ENCODE results near the gene ANGPTL8.

Gene ANGPTL8

GRCh38 chr19:11238041-11238440 lies 1.4 kb upstream of the ANGPTL8 start:
- DNase-seq = no peak

DNA sequence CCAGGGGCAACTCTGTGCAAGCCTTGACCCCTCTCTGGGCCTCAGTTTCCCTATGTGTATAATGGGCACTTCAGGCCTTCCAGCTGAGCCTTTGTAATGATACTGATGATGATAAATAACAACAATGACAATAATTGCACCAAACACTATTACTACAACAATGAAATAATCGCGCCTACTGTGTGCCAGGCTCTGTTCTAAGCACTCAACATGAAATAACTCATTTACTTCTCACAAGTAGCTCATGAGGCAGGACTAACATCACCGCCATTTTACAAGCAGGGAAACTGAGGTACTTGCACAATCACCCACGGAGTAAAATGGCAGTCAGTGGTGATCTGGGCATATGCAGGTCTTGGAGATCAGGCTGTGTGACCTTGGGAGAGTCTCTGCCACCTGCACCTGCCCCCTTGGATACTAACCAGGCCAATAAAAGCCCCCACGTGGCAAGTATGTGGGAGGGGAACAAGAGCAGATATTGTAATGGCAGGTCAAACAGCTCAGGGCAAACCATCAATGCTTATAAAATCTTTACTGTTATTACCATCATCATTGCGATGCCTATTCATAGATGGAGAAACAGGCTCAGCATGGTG lies 540 bp upstream of the ANGPTL8 start:
- no peak for DNase-seq

GRCh38 chr19:11240008-11240444 lies 607 bp downstream of the ANGPTL8 start:
- no peak for DNase-seq

GRCh38 chr19:11242025-11242424 lies 2.6 kb downstream of the ANGPTL8 start:
- DNase-seq = no peak

DNA sequence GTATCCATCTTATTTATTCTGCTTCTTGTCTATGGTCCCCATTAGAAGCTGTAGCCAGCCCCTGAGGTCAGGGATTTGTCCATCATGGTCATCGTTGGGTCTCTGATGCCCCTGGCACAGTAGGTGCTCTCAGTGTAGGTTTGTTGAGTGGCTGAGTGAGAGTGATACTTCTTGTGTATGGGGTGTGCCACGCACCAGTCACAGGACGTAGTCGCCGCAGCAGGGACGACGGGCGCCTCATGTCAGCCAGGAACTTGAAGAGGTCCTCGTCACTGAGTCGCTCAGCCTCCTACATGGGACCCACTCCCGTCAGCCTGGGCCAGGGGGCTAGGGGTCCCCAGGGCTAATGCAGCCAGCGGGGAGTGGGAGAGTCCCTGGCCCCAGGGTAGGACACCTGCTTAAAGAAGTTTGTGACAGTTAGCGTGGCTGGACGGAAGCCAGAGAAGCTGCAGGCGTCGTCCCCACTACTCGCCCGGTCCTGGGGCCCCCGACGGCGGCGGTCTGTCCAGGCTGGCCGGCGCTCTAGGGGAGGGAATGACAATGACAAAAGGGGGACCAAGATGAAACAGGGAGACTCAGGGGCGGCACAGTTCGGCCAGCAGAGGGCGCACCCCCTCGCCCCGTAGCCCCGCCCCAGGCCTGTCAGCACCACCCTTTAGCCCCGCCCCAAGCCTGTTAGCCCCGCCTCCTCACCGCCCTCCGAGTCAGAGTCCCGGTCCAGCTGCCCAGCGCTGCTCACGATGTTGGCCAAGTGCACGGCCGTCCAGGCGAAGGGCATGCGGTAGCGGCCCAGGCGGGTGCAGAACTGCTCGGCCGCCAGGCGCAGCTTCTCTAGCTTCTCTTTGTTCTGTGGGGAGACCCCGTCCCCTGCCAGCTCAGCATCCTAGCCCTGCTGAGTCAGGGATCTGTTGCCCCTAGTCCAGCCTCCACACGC lies 3.7 kb downstream of the ANGPTL8 start:
- DNase-seq = peak; percentile 55 to 93

DNA sequence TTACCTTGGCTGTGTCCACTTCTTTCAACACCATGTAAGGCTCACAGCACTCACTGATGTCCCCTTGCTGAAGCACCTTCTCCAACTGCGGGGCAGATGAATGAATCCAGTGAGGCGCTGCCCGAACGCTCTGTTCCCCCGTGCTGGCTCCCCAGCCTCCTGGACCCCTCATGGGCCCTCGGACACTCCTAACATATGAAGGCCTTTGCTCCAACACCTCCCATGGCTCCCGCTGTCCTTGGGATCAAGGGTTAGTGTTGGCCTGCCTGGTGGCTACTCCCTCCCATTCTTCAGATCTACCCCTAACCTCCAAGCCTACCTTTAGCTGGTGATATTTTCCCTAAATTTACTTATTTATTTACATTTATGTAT lies 4.4 kb downstream of the ANGPTL8 start:
- no peak for DNase-seq

- no peak for DNase-seq
Observed at GRCh38 chr19:11244846-11245589, 5.6 kb downstream of the ANGPTL8 start.

- DNase-seq = no peak
Observed at GRCh38 chr19:11246941-11247340, 7.5 kb downstream of the ANGPTL8 start.

- DNase-seq = no peak
Observed at GRCh38 chr19:11247391-11247790, 8.0 kb downstream of the ANGPTL8 start.

GRCh38 chr19:11247934-11248333 lies 8.5 kb downstream of the ANGPTL8 start:
- no peak for DNase-seq

DNA sequence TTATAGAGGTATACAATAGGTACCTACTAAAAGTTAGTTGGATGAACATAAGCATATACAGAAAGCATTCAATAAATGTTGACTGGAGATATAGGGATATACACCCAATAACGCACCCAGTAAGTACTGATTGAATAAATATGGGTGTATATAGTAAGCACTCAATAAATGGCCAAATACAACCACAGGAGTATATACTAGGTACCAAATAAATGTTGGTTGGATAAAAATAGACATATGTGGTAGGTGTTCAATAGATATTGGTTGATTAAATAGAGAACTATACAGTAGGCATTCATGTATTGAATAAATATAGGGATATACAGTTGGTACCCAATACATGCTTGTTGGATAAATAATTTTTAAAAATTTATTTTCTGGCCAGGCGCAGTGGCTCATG lies 9.4 kb downstream of the ANGPTL8 start:
- DNase-seq = no peak

GRCh38 chr19:11251217-11251616 lies 11.8 kb downstream of the ANGPTL8 start:
- no peak for DNase-seq

- no peak for DNase-seq
Observed at GRCh38 chr19:11251650-11252314, 12.4 kb downstream of the ANGPTL8 start.

DNA sequence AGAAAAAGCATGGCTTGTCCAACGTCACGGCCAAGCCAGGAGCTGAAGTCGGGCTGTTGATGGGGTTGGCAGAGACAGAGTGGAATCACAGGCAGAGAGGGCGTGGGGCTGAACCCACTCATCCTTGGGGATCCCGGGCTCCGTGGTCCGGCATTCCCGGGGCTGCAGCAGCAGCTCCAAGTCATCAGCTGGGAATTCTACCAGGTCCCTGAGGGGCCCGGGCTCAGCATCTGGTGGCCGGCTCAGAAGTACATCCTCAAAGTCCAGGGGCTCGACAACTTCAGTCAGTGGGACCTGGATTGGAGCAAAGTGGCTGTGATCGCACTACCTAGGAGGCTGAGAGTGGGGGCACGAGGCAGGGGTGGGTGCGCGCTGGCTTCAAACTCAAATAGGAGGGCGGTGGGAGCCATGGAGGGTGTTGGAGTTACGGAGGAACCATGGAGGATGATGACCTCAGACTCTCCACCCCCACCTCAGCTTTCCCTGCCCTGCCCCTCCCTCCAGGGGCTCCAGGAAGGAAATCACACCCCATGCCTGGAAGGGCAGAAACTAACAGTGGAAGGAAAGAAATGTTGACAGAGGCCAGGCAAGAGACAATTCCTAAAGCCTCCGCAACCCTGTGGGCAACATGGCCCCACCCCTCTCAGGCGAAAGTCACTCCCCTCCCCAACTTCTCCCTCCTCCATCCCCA lies 13.4 kb downstream of the ANGPTL8 start:
- no peak for DNase-seq

DNA sequence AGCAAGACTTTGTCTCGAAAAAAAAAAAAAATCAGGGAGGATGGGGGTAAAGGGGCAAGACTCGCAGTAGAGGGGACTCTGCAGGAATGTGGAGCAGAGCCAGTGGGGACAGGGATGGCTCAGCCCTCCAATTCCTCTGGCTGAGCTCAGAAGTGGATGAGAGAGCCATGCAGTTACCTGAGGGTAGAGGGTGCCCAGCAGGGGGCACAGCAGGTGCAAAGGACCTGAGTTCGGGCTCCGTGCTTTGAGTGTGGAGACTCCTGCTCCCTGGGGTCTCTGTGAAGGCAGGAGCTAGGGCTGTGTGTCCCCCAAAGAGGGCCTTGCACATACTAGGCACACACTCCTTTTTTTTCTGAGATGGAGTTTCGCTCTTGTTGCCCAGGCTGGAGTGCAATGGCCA lies 15.2 kb downstream of the ANGPTL8 start:
- DNase-seq = no peak

DNA sequence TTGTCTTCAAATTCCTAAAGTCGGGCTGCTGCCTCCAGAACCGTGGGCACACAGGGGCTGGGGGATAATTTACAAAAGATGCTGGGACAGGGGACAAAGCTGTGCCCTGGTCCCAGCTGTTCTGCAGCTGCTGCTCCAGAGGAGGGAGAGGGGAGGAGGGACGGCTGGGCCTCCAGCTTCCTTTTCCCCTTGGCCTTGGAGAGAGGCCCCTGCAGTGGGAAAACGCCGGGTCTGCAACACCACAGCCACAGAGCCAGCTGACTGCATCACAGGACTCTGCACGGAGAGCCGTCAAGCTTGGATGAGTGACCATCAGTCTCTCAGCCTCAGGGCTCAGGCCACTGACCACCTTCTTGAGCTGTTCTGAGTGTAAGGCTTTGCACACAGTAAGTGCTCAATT lies 16.8 kb downstream of the ANGPTL8 start:
- no peak for DNase-seq

DNA sequence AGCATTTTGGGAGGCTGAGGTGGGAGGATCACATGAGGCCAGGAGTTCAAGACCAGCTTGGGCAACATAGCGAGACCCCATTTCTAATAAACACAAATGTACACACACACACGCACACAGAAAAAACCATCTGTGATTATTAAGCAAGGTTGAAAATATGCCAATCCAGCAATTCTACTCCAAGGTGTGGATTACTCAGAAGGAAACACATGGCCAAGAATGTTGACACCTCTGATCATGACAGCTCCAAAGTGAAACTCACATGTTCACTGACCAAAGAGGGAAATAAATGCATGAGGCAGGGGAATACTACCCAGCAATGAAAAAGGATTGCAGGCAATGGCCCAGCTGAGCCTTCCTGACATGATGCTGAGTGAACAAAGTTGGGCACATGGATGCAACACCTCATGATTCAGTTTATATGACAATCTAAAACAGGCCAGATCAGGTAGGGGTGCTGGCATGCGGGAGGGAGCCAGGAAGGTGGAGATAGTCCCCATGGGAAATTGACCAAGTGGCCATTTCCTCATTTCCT lies 18.5 kb downstream of the ANGPTL8 start:
- no peak for DNase-seq

GRCh38 chr19:11260996-11261395 lies 21.6 kb downstream of the ANGPTL8 start:
- no peak for DNase-seq

GRCh38 chr19:11261431-11261970 lies 22.1 kb downstream of the ANGPTL8 start:
- DNase-seq = no peak

DNA sequence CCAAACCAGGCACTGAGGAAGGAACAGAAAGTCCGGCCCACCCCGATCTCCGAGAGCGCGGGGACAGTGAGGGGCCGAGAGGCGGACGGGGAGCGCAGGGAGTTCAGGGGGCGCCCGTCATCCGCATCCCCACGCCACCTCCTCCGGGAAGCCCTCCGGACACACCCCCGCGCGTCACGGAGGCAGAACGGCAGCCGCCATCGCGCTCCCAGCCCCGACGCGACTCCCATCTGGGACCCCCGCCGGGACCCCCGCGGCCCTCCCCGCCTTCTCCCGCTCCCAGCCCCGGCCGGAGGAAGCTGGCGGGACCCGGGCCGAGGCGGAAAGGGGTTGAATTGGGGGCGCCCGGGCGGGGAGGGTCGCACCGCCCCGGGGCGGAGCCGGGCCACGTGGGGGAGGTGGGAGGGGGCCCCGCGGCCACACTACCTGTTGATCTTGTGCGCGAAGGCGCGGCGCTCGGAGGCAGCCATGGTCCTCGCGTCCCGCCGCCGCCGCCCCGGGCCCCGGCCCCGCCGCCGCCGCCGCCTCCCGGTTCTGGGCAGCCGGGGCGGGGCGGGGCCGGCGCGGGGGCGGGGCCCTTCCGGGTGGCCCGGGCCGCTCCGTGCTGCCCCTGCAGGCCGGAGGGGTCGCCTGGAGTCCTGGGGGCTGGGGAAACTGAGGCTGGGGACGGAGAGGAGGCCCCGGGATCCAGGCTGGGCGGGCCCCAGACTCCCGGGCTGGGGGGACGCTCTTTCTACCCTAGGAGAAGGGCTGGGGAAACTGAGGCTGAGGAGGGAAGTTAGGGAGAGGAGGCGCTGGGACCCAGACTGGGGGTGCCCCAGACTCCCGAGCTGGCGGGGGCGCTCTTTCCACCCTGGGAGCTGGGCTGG lies 22.8 kb downstream of the ANGPTL8 start, which contains the start of gene DOCK6:
Gene DOCK6 (minus strand): TSS at position 554 of the 869 bp plus-strand sequence. CDS start 84 bp downstream, at position 470.
- DNase-seq = no peak

- no peak for DNase-seq
Observed at GRCh38 chr19:11263726-11264125, 24.3 kb downstream of the ANGPTL8 start.
